Lower leg skin (tissue), 4 donors: ENCODE results near the gene CCDC187. TPM values are rescaled to one million over a fixed set of nuclear protein-coding genes. Genes with fewer than 3 reads are reported as not detected.

ENCODE experiments used
- DNase-seq, 2 donors: peaks; one replicate each; pipeline ENCODE4 v3.0.0-alpha.2; 2019; ENCODE audit warnings: low spot score in 2 of 2
- H3K4me3 ChIP-seq: fragments of 200-600 bp; sonication (generic); 2 replicates; pipeline ENCODE4 v1.5.1; 2017; ENCODE audit warnings: mild to moderate bottlenecking, low read depth; ENCODE audit not compliant: poor library complexity, severe bottlenecking
- CTCF ChIP-seq, 3 donors: fragments of 450-650 bp; IDR thresholded peaks; one replicate each; pipeline ENCODE4 v1.5.1; 2016; ENCODE audit warnings: antibody characterized with exemption in 3 of 3, mild to moderate bottlenecking in 3 of 3, moderate library complexity in 2 of 3
- POLR2A ChIP-seq, 2 donors: fragments of 450-650 bp; IDR thresholded peaks; one replicate each; pipeline ENCODE4 v1.6.1; 2016 to 2017; ENCODE audit warnings: antibody characterized with exemption in 2 of 2, mild to moderate bottlenecking in 1 of 2, moderate library complexity in 1 of 2
- WGBS, 2 donors: methylation state at CpG; one replicate each; pipeline ENCODE4 v1.1.5; 2018; 5-methylcytosine and 5-hydroxymethylcytosine counted together
- intact Hi-C: fragments of 100-400 bp; cut with DNase I; formaldehyde crosslinking; loops from one replicate; pipeline ENCODE4 v1.15.0; 2023; ENCODE audit warnings: low total_unique reads
- total RNA-seq, 4 donors: library from RNA; depleted of rRNA; stranded (reverse); fragments of >200 nt; gene quantifications; one replicate each; pipeline ENCODE4 v1.1.0, GENCODE V29; 2016

CCDC187 gene
- total RNA-seq, 4 donors from 2014 or later: 1.1 TPM; not detected in 3

DNA sequence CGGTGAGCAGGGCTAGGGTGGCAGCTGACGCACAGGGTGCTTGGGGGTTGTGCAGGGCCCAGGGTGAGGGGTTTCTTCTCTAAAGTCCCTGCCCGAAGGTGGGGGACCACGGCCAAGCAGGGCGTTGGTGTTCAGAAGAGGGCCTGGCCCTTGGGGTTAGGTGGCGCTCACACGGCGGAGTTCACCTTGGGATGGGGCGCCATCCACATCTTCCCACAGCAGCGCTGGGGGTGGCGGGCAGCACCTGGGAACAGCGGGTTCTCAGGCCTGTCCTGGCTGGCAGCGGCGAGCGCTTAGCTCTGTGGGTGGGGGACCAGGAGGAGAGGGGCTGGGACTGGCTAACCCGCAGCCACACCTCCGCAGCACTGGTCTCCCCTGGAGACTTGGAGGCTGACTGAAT lies 29.6 kb upstream of the CCDC187 start:
- 90 to 92% methylated on average over 15 to 16 of the region's 17 CpGs for WGBS, 2 donors
- intact Hi-C loops: no loop called here
- no peak for DNase-seq

GRCh38 chr9:136333045-136333444 lies 29.2 kb upstream of the CCDC187 start:
- 83 to 85% methylated on average over 5 to 12 of the region's 12 CpGs for WGBS, 2 donors
- intact Hi-C loops: no loop called here
- TF ChIP-seq POLR2A (IDR thresholded peaks at IDR 0.05) (no peak), CTCF (IDR thresholded peaks at IDR 0.05) (no peak)
- no peak overlapping the region for H3K4me3 ChIP-seq
- no peak for DNase-seq

More for the DNA sequence above, 29.6 kb upstream of the CCDC187 start:
- TF ChIP-seq POLR2A (IDR thresholded peaks at IDR 0.05) (no peak), CTCF (IDR thresholded peaks at IDR 0.05) (no peak)
- no peak overlapping the region for H3K4me3 ChIP-seq

GRCh38 chr9:136332482-136332983 lies 28.6 kb upstream of the CCDC187 start:
- no peak overlapping the region for H3K4me3 ChIP-seq
- TF ChIP-seq POLR2A (IDR thresholded peaks at IDR 0.05) (no peak), CTCF (IDR thresholded peaks at IDR 0.05) (no peak)
- 81 to 82% methylated on average over 11 of the region's 11 CpGs for WGBS, 2 donors
- intact Hi-C loops: no loop called here
- no peak for DNase-seq

- TF ChIP-seq CTCF (IDR thresholded peaks at IDR 0.05) (no peak), POLR2A (IDR thresholded peaks at IDR 0.05) (no peak)
- no peak overlapping the region for H3K4me3 ChIP-seq
- DNase-seq: no peak
- 85 to 88% methylated on average over 46 of the region's 46 CpGs for WGBS, 2 donors
- intact Hi-C loops: no loop called here
Observed at GRCh38 chr9:136331556-136332481, 27.9 kb upstream of the CCDC187 start.

- 85 to 86% methylated on average over 13 to 14 of the region's 15 CpGs for WGBS, 2 donors
- intact Hi-C loops: no loop called here
- DNase-seq: no peak
- no peak overlapping the region for H3K4me3 ChIP-seq
- TF ChIP-seq CTCF (IDR thresholded peaks at IDR 0.05) (no peak), POLR2A (IDR thresholded peaks at IDR 0.05) (no peak)
Observed at GRCh38 chr9:136331030-136331429, 27.1 kb upstream of the CCDC187 start.
